ENCODE results near the gene LY6G5C. TPM values are rescaled to one million over a fixed set of nuclear protein-coding genes. Genes with fewer than 3 reads are reported as not detected.

LY6G5C gene
- total and polyA plus RNA-seq, 9 of the 15 experiments (the other 6 are each of a cell fraction or from before 2014, with no cell fraction given) = 0.10 to 0.67 (median 0.46) TPM; not detected in 4

GRCh38 chr6:31661262-31662123 lies 19.4 kb downstream of the LY6G5C start (continued):
- no peak for TF ChIP-seq TCFL5 (CRISPR knock-in tag; conservative IDR thresholded peaks at IDR 0.05)
- TF ChIP-seq TSC22D4 (tag; IDR thresholded peaks at IDR 0.05) = 0 out of 2 replicates have a peak, but pooled peaks have one; percentile 49
- no peak for TF ChIP-seq RNF2 (IDR thresholded peaks at IDR 0.05)
- TF ChIP-seq HDGF (IDR thresholded peaks at IDR 0.05) = peak; percentile 22; the same call in 1 of the 2 replicates
- TF ChIP-seq CSDE1 (IDR thresholded peaks at IDR 0.05) = 0 out of 4 replicates have a peak, but pooled peaks of 1 of the 2 experiments have one; percentile 25
- TF ChIP-seq ZNF347 (CRISPR knock-in tag; IDR thresholded peaks at IDR 0.05; ENCODE audit: low read depth) = no peak
- no peak for TF ChIP-seq ZNF717 (CRISPR knock-in tag; IDR thresholded peaks at IDR 0.05)
- 0 out of 2 replicates have a peak, but pooled peaks have one; percentile 42 for TF ChIP-seq ZNF224 (CRISPR knock-in tag; IDR thresholded peaks at IDR 0.05)
- TF ChIP-seq KAT7 (CRISPR knock-in tag; IDR thresholded peaks at IDR 0.05; ENCODE audit: borderline replicate concordance) = no peak
- TF ChIP-seq BCLAF1 (IDR thresholded peaks at IDR 0.05; ENCODE audit: borderline replicate concordance in 1 of 2, control insufficient read depth in 1 of 2, low read depth in 2 of 2, low read length in 1 of 2) = no peak
- TF ChIP-seq THAP7 (CRISPR knock-in tag; IDR thresholded peaks at IDR 0.05) = no peak
- TF ChIP-seq ZNF75A (CRISPR knock-in tag; IDR thresholded peaks at IDR 0.05) = no peak
- 0 out of 2 replicates have a peak, but pooled peaks have one; percentile 51 for TF ChIP-seq HMGXB4 (CRISPR knock-in tag; IDR thresholded peaks at IDR 0.05)
- TF ChIP-seq ZNF232 (CRISPR knock-in tag; IDR thresholded peaks at IDR 0.05) = 0 out of 2 replicates have a peak, but pooled peaks have one; percentile 46
- no peak for TF ChIP-seq SMAD4 (CRISPR knock-in tag; conservative IDR thresholded peaks at IDR 0.05)
- TF ChIP-seq ZBTB43 (CRISPR knock-in tag; IDR thresholded peaks at IDR 0.05) = 0 out of 2 replicates have a peak, but pooled peaks have one; percentile 58
- TF ChIP-seq SMAD3 (CRISPR knock-in tag; conservative IDR thresholded peaks at IDR 0.05) = no peak
- no peak for TF ChIP-seq ZNF133 (CRISPR knock-in tag; IDR thresholded peaks at IDR 0.05)
- TF ChIP-seq ZBED1 (IDR thresholded peaks at IDR 0.05) = no peak
- TF ChIP-seq ESRRA (IDR thresholded peaks at IDR 0.05; ENCODE audit: borderline replicate concordance, low read depth) = no peak
- no peak for TF ChIP-seq TAF7 (tag; IDR thresholded peaks at IDR 0.05)
- 0 out of 3 replicates have a peak, but pooled peaks of 1 of the 2 experiments have one; percentile 37 for TF ChIP-seq CBX3 (IDR thresholded peaks at IDR 0.05; ENCODE audit: borderline replicate concordance in 1 of 2, low read length in 2 of 2)
